Nephron progenitor cell (in vitro differentiated cells): ENCODE data around the gene UBTF.

Experiments
- DNase-seq: peaks from one replicate; pipeline ENCODE4 v3.0.0; 2021
- H3K27ac Mint-ChIP-seq: 2 replicates; pipeline ENCODE4 v1.8.0; 2021; ENCODE audit warnings: mild to moderate bottlenecking, moderate library complexity, mixed read lengths
- H3K27me3 Mint-ChIP-seq: 2 replicates; pipeline ENCODE4 v1.8.0; 2021; ENCODE audit warnings: mild to moderate bottlenecking, low read depth, mixed read lengths; ENCODE audit not compliant: poor library complexity
- H3K36me3 Mint-ChIP-seq: 2 replicates; pipeline ENCODE4 v1.8.0; 2021; ENCODE audit warnings: low read depth, mixed read lengths
- H3K4me1 Mint-ChIP-seq: 2 replicates; pipeline ENCODE4 v1.8.0; 2021; ENCODE audit warnings: mixed read lengths
- H3K4me3 Mint-ChIP-seq: 2 replicates; pipeline ENCODE4 v1.8.0; 2021; ENCODE audit warnings: mild to moderate bottlenecking, moderate library complexity, mixed read lengths
- H3K9me3 Mint-ChIP-seq: 2 replicates; pipeline ENCODE4 v1.8.0; 2021; ENCODE audit warnings: mild to moderate bottlenecking, moderate library complexity, mixed read lengths
- CTCF ChIP-seq: fragments of 200-600 bp; sonication (generic); IDR thresholded peaks from 2 replicates; pipeline ENCODE4 v1.5.0; 2021; ENCODE audit warnings: antibody characterized with exemption

The UBTF gene

GRCh38 chr17:44176257-44176656 lies 43.2 kb downstream of the UBTF start:
- Mint-ChIP-seq H3K9me3 (no peaks in the 10 kb centered on the region), H3K4me1 (peaks cover 13% of the 10 kb centered on the region), H3K4me3 (no peak overlapping the region), H3K27me3 (peaks cover 6% of the 10 kb centered on the region), H3K27ac (no peak overlapping the region), H3K36me3 (peaks cover 37% of the 10 kb centered on the region)
- DNase-seq, result no peak
- TF ChIP-seq CTCF, result no peak

- Mint-ChIP-seq H3K36me3 (peaks cover 35% of the 10 kb centered on the region), H3K27me3 (peaks cover 6% of the 10 kb centered on the region), H3K4me1 (peaks cover 25% of the 10 kb centered on the region), H3K4me3 (no peak overlapping the region), H3K9me3 (no peaks in the 10 kb centered on the region), H3K27ac (no peak overlapping the region)
- no peak for DNase-seq
- TF ChIP-seq CTCF, result no peak
Measured at GRCh38 chr17:44174427-44174826, 45.0 kb downstream of the UBTF start.

GRCh38 chr17:44171931-44172455 lies 47.5 kb downstream of the UBTF start:
- Mint-ChIP-seq H3K36me3 (peaks cover 17% of the 10 kb centered on the region), H3K27me3 (no peaks in the 10 kb centered on the region), H3K9me3 (no peaks in the 10 kb centered on the region), H3K4me1 (peaks cover 38% of the 10 kb centered on the region), H3K27ac (peak overlapping the region; percentile 92), H3K4me3 (no peak overlapping the region)
- no peak for DNase-seq
- TF ChIP-seq CTCF, result no peak

GRCh38 chr17:44170499-44171201 lies 48.8 kb downstream of the UBTF start, which contains the start of gene ASB16:
Gene ASB16 (plus strand): TSS chr17:44170704. CDS start chr17:44170790, 86 bp downstream.
- Mint-ChIP-seq H3K9me3 (no peaks in the 10 kb centered on the region), H3K27me3 (no peaks in the 10 kb centered on the region), H3K4me1 (peaks cover 37% of the 10 kb centered on the region), H3K27ac (peak within 1 kb of the TSS; percentile 46), H3K36me3 (peaks cover 7% of the 10 kb centered on the region), H3K4me3 (no peak within 1 kb of the TSS)
- TF ChIP-seq CTCF, result no peak
- DNase-seq, result no peak

GRCh38 chr17:44170135-44170498 lies 49.4 kb downstream of the UBTF start:
- TF ChIP-seq CTCF, result no peak
- H3K9me3 Mint-ChIP-seq, result no peaks in the 10 kb centered on the region

More at GRCh38 chr17:44170135-44170498, 49.4 kb downstream of the UBTF start:
- Mint-ChIP-seq H3K27me3 (peaks cover 3% of the 10 kb centered on the region), H3K4me1 (peaks cover 35% of the 10 kb centered on the region), H3K4me3 (no peak overlapping the region), H3K36me3 (peaks cover 4% of the 10 kb centered on the region), H3K27ac (peak overlapping the region; percentile 46)
- no peak for DNase-seq
